NCI-H69 (cell line): ENCODE data around the gene HMGCR.
A peak's percentile ranks its signal among the peaks of the same experiment; 100 is the strongest.

Experiments
- DNase-seq: peaks from one replicate; lab custom pipeline; 2025; lab: John Stamatoyannopoulos, UW

HMGCR gene

GRCh38 chr5:75340714-75341478 lies 3.9 kb downstream of the HMGCR start:
- no peak for DNase-seq

GRCh38 chr5:75341934-75342333 lies 4.9 kb downstream of the HMGCR start:
- no peak for DNase-seq

DNA sequence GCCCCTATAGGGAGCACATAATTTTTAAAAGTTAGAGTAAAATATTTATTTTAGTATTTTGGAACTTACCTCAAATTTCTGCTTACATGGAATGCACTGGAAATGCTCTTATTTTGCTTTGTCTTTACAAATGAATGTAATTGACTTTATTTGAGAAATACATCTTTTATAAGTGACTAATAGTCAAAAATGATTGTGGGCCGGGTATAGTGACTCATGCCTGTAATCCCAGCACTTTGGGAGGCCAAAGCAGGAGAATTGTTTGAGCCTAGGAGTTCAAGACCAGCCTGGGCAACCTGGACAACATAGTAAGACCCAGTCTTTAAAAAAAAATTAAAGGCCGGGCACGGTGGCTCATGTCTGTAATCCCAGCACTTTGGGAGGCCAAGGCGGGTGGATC lies 5.8 kb downstream of the HMGCR start:
- no peak for DNase-seq

- DNase-seq: no peak
Measured at GRCh38 chr5:75348241-75348640, 11.2 kb downstream of the HMGCR start.

- no peak for DNase-seq
Measured at GRCh38 chr5:75349663-75350062, 12.6 kb downstream of the HMGCR start.

GRCh38 chr5:75351139-75351926 lies 14.3 kb downstream of the HMGCR start:
- no peak for DNase-seq

DNA sequence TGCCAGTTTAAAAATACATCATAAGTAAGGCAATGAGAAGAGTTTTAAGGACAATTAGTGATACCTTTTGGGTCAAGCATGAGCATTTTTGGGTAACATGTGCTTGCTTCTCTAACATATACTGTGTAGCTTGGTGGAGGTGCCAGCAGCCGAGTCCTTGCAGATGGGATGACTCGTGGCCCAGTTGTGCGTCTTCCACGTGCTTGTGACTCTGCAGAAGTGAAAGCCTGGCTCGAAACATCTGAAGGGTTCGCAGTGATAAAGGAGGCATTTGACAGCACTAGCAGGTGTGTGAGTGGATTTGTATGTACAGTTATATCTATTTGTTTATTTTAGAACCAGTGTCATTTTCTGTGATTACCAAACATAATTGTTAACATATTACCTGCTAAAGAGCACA lies 18.2 kb downstream of the HMGCR start:
- no peak for DNase-seq

GRCh38 chr5:75356719-75357118 lies 19.7 kb downstream of the HMGCR start:
- no peak for DNase-seq

DNA sequence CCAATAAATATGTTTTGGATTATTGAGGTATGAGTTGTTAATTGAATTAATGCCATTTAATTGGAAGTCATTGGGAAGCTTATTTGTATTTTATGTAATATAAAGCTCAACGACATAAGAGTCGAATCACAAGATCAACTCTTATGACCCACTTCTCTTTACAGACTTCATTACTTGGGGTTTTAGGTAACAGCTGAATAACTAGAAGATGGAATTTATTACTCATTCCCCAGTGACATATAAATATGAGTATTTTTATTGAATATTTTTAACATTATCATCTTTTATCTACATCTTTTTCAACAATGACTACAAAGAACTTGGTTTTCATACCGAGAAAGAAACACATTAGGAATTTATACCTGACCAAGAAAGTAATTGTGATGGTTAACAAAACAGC lies 21.1 kb downstream of the HMGCR start:
- no peak for DNase-seq

DNA sequence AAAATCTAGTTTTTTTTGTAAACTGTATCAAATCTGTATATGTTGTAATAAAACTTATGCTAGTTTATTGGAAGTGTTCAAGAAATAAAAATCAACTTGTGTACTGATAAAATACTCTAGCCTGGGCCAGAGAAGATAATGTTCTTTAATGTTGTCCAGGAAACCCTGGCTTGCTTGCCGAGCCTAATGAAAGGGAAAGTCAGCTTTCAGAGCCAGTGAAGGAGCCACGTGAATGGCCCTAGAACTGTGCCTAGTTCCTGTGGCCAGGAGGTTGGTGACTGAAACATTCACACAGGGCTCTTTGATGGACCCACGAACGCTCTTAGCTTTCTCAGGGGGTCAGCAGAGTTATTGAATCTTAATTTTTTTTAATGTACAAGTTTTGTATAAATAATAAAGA lies 24.3 kb downstream of the HMGCR start:
- DNase-seq: no peak

DNA sequence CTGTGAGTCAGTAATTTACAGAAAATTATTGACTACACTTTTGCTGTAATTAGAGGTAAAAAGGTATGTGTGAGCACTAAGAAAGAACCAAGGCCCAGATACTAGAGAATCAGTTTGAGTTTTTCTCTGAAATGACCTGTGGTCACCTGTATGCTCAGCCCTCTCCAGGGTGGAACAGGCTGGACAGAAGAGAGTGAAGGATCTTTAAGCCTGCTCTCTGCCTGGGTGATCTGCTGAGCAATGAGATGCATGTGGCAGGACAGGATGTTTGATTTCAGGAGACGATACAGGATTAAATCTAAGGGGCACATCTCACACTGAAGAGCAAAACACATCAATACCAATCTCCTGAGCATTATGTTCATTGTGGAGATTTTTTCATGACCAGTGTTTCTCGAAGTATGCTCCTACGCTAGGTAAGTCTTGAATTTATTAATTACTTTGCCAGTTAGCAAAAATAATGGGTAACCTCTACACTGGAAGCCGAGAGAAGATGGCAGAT lies 25.5 kb downstream of the HMGCR start:
- no peak for DNase-seq

DNA sequence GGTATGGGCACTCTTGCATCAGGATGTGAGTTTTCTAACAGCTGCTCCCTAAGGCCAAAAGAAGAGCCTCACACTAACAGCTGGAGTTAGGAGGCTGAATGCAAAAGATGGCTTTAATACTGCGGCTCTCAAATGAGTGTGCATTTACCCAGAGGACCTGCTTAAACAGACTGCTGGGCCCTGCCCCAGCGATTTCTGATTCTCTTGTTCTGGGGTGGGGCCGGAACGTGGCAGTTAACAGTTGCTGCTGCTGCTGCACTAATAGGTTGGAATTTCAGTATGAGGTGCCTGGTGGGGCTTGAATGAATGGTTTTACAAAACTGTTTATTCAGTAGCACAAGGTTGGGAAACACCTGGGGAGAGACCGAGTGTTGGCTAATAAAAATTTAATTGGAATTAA lies 26.1 kb downstream of the HMGCR start:
- DNase-seq: peak; percentile 8

DNA sequence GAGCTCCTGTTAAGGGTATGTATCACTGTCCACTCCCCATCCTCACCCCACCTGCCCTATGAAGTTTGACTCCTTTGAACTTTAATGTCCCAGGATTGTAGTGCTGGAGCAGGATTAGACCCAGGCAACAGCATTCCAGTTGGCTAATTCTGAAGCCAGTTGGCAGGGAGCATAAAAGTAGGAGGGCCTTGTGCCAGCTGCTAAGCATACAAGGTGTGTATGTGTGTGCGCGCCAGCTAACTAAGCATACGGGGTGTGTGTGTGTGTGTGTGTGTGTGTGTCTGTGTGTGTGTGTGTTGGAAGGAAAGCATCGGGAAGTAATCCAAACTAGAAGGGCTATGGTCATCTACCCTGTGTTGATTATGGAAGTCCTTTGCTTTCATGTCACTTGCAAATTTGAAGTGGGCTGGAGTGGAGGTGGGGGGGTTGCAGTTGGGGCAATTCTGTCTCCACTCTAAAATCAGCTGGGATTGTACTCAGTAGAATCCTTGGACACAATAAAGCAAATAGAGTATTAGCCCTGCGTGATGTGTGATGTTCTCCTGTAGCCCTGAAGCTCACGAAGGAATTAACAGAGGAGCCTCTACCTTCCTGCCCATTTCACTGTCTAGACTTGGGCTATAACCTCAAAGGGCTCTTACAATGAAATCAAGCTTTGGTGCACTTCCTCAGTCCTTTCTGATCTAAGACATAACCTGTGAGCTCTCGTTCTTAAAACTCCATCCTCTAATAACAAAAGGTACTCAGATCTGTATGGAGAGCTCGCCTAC lies 26.9 kb downstream of the HMGCR start:
- DNase-seq: peak; percentile 43

DNA sequence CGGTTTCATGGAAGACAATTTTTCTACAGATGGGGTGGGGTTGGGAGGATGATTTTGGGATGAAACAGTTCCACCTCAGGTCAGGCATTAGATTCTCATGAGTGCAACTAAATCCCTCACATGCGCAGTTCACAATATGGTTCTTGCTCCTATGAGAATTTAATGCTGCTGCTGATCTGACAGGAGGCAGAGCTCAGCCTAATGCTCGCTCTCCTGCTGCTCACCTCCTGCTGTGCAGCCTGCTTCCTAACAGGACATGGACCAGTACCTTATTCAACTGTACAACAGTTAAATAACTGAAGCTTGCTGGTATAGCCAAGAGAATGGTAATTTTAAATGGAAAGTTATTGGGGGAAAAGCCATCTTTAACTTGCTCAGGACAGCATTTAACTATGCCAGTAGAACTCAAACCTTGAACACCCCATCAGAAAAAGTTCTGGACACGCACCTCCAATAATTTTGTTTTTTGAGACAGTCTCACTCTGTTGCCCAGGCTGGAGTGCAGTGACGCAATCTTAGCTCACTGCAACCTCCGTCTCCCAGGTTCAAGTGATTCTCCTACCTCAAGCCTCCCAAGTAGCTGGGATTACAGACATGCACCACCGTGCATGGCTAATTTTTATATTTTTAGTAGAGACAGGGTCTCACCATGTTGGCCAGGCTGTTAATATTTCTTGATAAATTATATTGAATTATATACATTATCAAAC lies 27.7 kb downstream of the HMGCR start:
- no peak for DNase-seq

GRCh38 chr5:75365740-75366139 lies 28.7 kb downstream of the HMGCR start:
- no peak for DNase-seq

DNA sequence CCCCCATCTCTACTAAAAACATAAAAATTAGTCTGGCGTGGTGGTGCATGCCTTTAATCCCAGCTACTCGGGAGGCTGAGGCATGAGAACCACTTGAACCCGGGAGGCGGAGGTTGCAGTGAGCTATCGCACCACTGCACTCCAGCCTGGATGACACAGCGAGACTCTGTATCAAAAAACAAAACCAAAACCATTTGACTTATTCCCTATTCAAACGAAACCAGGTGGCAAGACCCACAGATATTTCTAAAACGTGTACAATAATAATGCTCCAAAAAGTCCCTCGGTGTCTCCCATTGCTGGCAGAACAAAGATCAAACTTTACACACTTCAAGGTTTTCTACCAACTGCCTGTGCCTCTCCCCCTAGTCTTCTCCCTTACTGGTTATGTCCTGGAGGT lies 29.8 kb downstream of the HMGCR start:
- DNase-seq: no peak

DNA sequence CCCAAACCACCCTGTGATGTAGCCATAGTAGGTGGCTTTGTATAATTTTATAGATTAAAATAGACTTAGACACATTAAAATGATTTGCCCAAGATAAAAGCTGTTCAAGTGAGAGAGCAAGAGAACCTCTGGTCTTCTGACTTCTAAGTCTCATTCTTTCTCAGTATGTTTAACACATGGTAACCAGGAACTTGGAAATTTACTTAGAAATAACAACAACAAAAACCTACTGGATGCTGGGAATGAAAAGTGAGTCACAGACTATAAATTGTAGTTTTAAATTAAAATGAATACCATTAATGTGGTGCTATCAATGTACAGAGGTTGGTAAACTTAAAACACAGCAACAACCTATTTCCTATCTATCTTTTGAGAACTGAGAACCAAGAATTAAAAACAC lies 30.4 kb downstream of the HMGCR start:
- no peak for DNase-seq

GRCh38 chr5:75368391-75368790 lies 31.4 kb downstream of the HMGCR start:
- no peak for DNase-seq

DNA sequence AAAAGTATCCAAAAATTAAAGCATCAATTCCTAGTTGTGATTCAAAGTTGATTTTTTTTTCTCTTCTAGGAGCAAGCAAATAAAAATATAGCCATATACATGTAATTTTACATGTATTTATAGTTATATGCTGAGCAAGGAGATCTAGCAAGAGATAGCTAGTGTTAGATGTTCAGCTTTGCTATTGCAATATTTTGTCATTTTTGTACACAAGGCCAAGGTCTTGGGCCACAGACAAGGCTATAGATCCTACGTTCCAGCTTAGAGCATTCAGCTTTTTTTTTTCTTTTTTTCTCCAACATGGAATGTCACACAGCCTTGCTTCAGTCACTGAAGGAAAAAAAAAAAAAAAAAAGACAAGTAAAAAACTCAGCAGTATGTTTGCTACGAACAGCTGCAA lies 36.8 kb downstream of the HMGCR start:
- no peak for DNase-seq

GRCh38 chr5:75374394-75374814 lies 37.4 kb downstream of the HMGCR start:
- DNase-seq: no peak

DNA sequence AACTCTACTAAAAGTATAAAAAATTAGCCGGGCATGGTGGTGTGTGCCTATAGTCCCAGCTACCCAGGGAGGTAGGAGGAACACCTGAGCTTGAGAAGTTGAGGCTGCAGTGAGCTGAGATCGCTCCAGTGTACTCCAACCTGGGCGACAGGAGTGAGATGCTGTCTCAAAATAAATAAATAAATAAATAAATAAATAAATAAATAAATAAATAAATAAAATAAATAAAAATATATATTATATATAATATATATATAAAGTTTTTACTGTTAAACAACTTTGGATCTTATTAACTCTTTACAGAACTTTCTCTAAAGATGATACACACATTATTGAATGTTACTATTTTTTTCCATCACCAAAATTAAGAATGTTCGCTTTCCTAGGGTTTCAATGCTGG lies 38.4 kb downstream of the HMGCR start:
- DNase-seq: no peak

DNA sequence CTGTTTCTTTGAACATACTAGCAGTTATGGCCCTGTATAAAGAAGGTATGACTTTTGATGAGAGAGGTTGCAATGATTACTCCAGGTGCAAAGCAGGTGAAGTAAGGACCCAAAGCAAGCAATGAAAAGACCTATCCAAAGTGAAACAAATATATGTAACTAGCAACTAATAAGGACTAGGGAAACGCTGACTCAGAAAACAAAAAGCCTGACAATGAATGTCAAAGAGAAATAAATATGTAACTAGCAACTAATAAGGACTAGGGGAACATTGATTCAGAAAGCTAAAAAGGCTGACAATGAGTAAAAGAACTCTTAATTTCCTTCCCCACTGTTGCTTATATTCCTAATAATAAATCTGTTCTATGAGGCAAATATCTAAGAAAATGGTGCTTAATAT lies 43.1 kb downstream of the HMGCR start:
- DNase-seq: no peak
